GOT3 (cell line): ENCODE measurements around the gene PFN1.
"Not testable (repeated sequence)": the region's sequence is repeated elsewhere in the genome, so short reads cannot be mapped to it uniquely, and the experiment has no call there.

Source experiments
- DNase-seq: peaks from one replicate; lab custom pipeline; 2025; ENCODE audit warnings: mixed read lengths; lab: John Stamatoyannopoulos, UW

The PFN1 gene

DNA sequence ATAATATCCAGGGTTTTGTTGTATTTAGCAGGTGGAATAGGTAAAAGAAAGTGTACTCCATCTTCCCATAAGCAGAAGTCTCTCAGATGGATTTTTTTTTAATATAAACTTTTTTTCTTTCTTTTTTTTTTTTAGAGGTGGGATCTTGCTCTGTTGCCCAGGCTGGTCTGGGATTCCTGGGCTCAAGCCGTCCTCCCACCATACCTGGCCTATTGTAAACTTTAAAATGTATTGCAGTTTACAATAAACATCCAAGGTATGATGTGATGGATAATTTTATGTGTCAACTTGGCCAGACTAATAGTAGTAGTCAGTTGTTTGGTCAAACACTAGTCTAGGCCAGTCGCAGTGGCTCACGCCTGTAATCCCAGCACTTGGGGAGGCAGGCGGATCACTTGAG is 27.0 kb downstream of the PFN1 start:
- no peak for DNase-seq

DNA sequence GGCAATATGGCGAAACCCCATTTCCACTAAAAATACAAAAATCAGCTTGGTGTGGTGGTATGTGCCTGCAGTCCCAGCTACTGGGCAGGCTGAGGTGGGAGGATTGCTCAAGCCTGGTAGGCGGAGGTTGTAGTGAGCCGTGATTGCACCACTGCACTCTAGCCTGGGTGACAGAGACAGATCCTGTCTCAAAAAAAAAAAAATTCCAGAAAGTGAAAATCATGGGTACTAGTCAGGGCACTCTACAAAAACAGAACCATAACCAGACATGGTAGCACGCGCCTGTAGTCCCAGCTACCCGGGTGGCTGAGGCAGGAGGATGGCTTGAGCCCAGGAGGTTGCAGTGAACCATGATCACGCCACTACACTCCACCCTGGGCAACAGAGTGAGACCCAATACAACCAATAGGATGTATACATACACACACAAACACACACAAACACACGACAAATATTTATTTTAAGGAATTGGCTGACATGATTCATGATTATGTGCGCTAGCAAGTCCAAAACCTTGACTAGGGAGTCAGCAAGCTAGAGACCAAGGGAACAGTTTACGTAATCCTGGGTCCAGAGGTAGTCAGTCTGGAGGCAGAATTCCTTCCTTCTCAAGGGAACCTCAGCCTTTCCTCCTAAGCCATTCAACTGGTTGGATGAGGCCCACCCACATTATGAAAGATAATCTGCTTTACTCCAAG is 27.8 kb downstream of the PFN1 start:
- DNase-seq, result no peak

DNA sequence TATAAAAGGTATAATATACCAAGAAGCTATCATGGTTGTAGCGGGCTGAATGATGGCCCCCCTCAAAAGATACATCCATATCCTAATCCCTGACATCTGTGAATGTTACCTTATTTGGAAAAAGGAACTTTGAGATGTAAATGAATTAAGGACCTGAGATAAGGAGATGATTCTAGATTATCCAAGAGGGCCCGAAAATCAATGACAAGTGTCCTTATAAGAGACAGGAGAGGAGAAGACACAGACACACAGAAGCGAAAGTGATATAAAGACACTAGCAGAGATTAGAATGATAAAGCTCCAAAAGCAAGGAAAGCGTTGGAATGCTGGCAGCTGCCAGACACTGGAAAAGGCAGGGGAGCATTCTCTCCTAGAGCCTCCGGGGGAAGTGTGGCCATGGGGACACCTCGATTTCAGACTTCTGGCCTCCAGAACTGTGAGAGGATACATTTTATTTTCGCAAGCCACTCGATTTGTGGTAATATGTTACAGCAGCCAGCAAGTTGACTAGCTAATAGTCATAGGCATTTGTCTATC is 28.8 kb downstream of the PFN1 start:
- no peak for DNase-seq

DNA sequence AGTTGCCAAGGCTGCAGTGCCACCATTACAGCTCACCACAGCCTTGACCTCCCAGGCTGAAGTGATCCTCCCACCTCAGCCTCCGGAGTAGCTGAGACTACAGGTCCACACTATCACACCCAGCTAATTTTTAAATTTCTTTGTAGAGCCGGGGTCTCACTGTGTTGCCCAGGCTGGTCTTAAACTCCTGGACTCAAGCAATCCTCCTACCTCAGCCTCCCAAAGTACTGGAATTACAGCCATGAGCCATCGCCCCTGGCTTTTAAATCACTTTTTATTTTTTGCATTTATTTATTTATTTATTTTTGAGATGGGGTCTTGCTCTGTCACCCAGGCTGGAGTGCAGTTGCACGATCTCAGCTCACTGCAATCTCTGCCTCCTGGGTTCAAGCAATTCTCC is 33.8 kb downstream of the PFN1 start:
- DNase-seq, result not testable (repeated sequence)

DNA sequence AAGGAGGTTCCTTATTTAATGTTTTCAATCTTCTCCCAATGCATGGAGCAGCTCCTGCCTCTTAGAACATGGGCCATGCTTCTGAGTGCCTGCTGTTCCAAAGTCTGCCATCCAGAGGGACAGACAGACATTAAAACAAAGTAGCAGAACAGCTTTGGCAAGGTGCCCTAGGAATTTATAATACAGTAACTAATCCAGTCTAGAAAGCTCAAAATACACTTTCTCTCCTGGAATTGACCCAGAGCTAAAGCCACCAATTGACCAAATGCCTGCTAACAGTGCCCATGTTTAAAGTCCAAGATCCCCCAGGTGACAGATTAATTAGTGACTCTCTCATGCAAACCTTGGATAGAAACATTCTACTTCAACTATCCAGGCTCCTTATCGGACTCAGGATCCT is 34.3 kb downstream of the PFN1 start:
- no peak for DNase-seq

DNA sequence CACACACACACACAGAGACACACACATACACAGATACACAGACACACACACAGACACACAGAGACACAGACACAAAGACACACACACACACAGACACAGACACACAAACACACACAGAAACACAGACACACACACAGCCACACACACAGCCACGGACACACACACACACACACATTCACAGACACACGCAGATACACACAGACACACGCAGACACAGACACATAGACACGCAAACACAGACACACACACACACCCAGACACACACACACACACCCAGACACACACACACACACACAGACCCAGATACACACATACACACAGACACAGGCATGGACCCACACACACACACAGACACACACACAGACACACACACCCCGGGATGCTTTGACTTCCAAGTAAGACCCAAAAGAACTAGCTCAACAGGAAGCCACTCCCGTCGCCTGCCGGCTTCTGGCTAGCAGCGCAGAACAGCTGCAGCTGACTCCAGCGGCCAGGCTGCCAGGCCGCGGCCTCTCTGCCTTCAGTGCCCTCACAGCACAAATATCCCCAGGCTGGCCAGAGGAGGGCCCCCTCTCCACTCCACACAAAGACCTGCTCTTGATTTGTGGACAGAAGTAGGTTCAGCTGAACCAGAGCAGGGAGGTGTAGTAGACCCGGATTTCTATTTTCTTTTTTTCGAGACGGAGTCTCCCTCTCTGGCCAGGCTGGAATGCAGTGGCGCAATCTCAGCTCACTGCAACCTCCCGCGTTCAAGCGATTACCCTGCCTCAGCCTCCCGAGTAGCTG is 39.4 kb downstream of the PFN1 start:
- DNase-seq, result peak; percentile 27

DNA sequence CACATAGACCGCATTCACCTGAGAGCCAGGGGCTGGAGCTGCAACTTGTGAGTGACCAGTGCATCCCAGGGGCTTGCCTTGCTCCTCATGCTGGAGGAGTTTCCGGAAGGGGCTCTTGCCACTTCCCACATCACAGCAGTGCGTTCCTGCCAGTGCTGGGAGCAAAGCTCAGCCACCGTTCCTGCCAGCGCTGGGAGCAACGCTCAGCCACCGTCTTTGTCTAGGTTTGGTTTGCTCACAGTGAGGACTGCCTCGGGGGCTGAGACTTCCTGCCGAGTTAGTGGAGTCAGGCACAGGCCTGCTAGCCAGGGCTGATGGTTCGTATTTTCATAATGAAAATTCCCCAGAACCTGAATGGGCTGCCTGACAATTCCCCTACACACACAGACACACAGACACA is 40.0 kb downstream of the PFN1 start:
- no peak for DNase-seq

DNA sequence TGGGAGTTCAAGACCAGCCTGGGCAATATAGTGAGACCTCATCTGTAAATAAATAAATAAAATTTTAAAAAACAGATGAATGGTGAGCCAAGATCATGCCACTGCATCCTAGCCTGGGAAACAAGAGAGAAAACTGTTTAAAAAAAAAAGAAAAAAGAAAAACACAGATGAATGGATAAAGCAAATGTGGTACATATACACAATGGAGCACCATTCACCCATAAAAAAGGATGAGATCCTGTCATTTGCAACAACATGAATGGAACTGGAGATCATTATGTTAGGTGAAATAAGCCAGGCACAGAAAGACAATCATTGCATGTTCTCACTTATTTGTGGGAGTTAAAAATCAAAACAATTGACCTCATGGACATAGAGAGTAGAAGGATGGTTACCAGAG is 41.7 kb downstream of the PFN1 start:
- not testable (repeated sequence) for DNase-seq

DNA sequence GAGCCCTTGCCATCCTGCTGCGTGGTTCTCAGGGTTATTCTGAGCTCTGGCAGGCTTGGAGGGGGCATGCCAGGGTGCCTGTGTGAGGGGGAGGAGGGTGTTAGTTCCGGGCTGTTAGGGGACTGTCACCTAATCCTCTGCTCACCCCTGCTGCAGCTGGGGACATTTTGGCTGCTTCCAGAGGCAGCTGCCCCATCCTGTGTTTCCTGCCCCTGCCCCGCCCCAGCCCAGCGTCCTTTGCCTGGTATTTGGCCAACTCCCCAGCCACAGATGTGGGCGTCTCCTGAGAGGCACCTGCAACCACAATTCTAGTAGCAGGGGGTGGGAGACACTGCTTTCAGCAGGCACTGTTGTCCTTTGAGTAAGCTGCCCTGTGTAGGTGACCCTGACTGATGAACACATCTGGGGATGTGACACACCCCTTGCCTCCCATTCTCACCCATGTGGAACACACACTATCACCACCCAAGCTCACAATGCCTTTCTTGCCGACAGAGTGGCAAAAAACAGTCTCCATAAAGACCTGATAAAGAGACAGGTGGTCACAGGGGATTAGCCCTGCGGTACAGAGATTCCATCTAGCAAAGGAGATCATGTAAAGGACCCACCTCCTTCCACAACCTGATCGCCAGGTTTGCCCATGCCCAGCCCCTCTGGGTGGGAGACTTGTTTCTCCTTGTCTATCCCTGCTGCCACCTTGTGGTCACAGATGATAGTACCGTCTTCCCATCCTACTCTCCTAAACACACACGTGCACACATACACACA is 45.1 kb downstream of the PFN1 start, which contains the start of gene CHRNE:
TSS of gene CHRNE (minus strand) at position 48 of the 768 bp plus-strand sequence. CDS start at position 13, 35 bp downstream.
- no peak for DNase-seq

DNA sequence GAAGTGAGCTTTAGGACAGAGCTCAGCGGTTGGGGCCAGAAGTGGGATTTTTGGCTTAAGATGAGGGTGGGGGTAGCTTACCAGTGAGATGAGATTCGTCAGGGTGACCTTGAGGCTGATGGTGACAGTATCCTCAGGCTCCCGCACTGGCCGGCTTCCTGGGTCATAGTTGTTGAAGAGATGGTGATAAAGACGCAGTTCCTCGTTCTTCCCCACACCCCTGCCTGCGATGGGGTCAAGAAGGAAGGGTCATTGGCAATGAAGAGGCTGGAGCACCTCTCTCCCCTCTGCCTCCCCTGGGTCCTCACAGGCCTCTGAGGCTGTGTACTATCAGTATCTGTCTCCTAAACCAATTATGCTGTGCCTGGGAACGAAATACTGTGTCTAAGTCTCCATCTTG is 45.8 kb downstream of the PFN1 start:
- no peak for DNase-seq

DNA sequence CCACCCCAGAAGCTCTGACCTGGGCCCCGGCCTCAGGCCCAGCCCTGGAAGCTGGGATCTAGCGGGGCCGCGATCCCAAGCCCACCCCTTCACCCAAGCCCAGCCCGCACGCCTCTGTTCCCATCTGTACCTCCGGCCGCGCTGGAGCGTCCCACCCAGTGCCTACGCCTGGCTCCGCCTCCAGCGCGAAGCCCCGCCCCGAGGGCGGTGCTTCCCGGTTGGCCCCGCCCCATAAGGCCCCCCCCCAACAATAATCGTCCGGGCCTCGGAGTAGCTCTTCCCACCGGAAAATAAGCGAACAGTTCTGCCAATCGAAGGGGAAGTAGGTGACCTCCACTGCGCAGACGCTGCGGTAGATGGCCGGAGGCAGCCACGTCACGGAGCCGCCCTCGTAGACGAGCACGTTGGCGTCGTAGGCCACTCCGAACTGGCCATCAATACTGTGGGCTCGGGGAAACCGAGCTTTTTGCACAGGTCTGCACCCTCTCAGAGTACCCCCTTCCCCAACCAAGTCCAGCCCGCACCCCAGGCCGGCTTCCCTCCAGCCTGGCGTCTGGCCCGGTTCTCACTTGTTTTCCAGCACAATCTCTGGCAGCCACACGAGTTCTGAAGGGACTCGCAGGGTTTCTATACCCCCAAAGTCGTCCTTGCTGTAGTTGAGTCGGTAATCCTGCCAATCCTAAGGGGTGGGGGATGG is 46.5 kb downstream of the PFN1 start:
- DNase-seq, result no peak

DNA sequence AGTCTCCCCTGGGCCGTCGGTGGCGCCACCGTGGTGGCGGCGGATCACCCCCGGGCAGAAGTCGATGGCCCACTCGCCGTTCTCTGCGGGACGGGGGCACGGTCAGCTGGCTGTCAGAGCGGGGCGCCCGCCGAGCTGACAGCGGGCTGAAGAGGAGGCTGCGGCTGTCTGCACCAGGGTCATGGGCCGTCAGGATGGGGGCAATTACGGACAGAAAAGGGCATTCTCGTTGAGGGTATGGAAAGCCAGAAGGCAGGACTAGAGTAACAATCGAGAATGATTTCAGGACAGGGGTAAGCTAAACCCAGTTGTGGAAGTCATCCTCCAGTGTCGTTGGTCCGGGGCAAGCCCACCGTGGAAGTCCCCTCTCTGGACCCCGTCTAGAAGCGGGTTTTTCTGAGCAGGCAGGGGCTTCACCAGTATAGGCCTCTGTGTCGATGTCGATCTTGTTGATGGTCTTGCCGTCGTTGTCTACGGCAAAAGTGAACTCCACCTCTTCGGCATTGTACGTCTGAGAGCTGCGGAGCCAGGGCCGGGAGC is 47.2 kb downstream of the PFN1 start:
- no peak for DNase-seq

DNA sequence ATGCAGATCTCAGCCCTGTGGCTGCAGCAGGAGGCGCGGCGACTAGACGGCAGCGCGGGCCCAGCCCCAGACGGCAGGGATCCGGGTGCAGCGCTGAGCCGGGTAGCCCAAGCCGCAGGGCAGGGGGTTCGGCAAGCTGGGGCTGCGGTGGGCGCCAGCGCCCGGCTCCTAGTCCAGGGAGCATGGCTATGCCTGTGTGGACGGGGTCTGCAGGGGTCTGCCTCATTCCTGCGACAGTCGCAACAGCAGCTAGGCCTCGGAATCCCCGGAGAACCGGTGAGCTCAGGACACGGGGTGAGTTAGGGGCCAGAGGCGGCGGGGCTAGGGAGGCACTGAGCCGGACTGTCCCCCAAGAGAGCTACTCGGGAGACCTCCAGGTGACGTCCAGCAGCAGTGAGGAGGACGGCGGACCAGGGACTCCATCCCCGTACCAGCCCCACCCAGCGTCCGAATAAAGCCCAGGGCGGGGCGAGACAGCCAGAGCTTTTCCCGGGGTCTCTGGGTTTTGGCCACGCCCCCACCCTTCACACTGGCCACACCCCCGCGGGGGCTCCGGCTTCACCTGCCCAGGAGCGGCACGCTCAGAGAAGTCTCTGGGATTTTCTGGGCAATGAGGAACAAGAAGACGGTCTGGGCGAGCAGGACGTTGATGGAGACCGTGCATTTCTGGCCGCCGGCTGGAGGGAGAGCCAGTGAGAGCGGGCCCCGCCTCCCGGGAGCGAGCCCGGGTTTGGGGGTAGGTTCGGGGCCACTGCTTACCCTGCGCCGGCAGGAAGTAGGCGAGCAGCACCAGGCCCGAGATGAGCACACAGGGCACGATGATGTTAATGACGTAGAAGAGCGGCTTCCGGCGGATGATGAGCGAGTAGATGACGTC is 47.9 kb downstream of the PFN1 start:
- DNase-seq, result no peak

DNA sequence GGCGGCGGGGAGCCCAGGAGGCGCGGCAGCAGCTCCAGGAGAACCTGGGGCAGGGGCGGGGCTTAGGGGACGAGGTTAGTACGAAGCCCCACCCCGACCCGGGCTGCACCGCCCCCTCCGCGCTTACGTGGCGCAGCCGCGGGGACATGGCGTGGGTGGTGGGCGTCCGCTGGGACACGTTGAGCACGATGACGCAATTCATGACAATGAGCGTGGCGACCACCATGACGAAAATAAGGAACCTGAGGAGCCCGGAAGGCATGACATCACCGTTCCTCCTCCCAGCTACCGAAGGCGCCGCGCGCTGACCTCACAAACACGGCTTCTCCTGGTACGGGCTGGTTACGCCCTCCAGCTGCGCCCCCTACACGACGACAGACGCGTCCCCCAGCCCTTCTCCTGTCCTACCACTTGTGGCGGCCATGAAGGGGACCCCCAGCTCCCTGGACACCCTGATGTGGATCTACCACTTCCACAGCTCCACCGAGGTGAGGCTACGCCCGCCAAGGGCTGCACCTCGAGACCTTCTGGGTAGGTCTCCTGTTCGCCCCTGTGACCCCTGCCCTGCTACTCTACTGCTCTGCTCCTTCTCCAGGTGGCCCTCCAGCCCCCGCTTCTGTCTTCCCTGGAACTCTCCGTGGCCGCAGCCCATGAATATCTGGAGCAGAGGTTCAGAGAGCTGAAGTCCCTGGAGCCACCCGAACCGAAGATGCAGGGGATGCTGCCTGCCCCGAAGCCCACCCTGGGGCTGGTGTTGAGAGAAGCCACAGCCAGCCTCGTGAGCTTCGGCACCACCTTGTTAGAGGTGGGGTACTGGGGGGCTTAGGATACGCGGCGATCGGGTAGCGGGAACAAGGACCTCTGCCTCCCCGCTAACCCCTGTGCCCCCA is 48.7 kb downstream of the PFN1 start, which contains the start of gene C17orf107:
TSS of gene C17orf107 (plus strand) at position 196 of the 890 bp plus-strand sequence. CDS start at position 423, 227 bp downstream.
- peak; percentile 23 for DNase-seq

DNA sequence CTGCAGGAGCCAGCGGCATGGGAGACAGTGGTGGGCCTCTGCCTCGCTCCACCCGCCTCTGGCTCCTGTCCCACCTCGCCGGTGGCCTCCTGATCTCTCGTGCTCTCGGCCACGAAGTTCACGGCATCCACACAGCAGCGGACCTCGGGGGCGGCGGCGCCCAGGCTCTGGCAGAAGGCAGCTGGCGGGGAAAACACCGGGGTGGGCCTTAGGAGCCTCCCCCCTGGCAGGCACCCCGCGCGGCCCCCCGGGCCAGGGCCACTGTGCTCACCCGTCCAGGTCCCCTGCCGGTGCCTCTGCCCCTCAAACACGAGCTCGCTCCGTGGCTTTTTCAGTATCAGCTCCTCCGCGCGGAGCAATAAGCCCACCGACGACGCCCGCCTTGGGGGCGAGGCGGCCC is 49.4 kb downstream of the PFN1 start:
- DNase-seq, result no peak

DNA sequence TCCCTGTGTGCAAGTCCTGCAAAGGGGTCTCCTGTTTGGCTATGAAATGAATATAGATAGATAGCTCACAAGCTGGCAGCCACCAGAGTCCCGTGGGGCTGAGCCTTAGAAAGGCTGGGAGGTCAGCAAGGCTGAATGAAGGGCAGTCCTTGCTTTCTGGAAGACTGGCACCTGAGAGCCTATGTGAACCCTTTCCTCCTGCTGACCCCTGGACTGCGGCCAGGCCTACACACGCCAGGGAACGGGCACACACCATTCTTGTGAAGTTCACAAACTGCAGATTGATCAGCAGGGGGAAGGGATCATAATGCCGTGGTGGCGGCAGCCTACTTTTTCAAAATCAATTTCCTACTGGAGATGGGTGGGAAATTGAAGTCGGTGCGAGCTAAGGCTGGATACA is 50.0 kb downstream of the PFN1 start:
- DNase-seq, result no peak

DNA sequence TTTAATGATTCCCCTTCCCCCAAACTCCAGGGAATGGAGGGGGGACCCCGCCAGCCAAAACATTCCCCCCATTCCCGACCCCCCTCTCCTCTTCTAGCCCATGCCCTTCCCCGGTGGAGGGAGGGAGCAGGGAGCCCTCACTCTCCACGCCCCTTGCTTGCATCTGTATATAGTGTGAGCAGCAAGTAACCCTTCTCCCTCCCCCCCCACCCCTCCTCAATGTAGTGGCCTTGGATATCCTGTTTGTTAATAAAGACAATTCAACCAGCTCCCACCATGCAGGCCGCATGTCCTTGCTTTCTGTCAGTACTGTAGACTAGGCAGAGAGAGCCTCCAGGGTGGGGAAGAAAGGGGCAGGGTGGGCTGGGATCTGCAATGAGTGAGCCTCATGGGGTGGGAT is 50.5 kb downstream of the PFN1 start:
- no peak for DNase-seq

DNA sequence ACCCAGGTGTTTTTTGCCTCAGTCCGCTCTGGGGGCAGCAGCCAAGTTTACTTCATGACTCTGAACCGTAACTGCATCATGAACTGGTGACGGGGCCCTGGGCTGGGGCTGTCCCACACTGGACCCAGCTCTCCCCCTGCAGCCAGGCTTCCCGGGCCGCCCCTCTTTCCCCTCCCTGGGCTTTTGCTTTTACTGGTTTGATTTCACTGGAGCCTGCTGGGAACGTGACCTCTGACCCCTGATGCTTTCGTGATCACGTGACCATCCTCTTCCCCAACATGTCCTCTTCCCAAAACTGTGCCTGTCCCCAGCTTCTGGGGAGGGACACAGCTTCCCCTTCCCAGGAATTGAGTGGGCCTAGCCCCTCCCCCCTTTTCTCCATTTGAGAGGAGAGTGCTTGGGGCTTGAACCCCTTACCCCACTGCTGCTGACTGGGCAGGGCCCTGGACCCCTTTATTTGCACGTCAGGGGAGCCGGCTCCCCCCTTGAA is 51.1 kb downstream of the PFN1 start:
- no peak for DNase-seq
